Right ventricle myocardium superior (tissue), 1 donor: ENCODE measurements around the gene EEF1G. TPM values are rescaled to one million over a fixed set of nuclear protein-coding genes. Genes with fewer than 3 reads are reported as not detected.
A peak's percentile ranks its signal among the peaks of the same experiment; 100 is the strongest.
"Not testable (repeated sequence)": the region's sequence is repeated elsewhere in the genome, so short reads cannot be mapped to it uniquely, and the experiment has no call there.

Experiments used
- ATAC-seq: fragments of 200-7000 bp; cut with Tn5 transposase; one replicate; pipeline ENCODE4 v1.9.1; 2020; ENCODE audit warnings: mild to moderate bottlenecking; ENCODE audit not compliant: poor library complexity
- DNase-seq: peaks from one replicate; pipeline ENCODE4 v3.0.0-alpha.2; 2020
- intact Hi-C: fragments of 100-400 bp; cut with DNase I; formaldehyde crosslinking; loops from one replicate; pipeline ENCODE4 v1.11.2; 2022
- long read RNA-seq: library from polyadenylated mRNA; unstranded; transcript quantifications from one replicate; pipeline ENCODE4 v2.0.0, GENCODE V29; 2021
- total RNA-seq: library from RNA; stranded (reverse); fragmentation: NEBNext Ultra II Directional; extraction: Animal tissue kit (Norgen Biotek cat#: 25700); gene quantifications from one replicate; pipeline ENCODE4 v1.2.1, GENCODE V29; 2021
- donor health status: DM: no; HTN: yes; CAD: no; lungs with severe emphysema.

EEF1G gene, protein sequence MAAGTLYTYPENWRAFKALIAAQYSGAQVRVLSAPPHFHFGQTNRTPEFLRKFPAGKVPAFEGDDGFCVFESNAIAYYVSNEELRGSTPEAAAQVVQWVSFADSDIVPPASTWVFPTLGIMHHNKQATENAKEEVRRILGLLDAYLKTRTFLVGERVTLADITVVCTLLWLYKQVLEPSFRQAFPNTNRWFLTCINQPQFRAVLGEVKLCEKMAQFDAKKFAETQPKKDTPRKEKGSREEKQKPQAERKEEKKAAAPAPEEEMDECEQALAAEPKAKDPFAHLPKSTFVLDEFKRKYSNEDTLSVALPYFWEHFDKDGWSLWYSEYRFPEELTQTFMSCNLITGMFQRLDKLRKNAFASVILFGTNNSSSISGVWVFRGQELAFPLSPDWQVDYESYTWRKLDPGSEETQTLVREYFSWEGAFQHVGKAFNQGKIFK
- 794 TPM for total RNA-seq
- long read RNA-seq, transcript EEF1G-201 (10 exons, 1,523 nt) = major isoform, 1,706 of 1,748 reads
- long read RNA-seq, transcript EEF1G-203 (9 exons, 2,496 nt) = minor isoform, 26 of 1,748 reads
- long read RNA-seq, partial matches to known transcripts = 11 of 1,748 reads
- long read RNA-seq, other reads (novel, unspliced or antisense) = 5 of 1,748 reads

DNA sequence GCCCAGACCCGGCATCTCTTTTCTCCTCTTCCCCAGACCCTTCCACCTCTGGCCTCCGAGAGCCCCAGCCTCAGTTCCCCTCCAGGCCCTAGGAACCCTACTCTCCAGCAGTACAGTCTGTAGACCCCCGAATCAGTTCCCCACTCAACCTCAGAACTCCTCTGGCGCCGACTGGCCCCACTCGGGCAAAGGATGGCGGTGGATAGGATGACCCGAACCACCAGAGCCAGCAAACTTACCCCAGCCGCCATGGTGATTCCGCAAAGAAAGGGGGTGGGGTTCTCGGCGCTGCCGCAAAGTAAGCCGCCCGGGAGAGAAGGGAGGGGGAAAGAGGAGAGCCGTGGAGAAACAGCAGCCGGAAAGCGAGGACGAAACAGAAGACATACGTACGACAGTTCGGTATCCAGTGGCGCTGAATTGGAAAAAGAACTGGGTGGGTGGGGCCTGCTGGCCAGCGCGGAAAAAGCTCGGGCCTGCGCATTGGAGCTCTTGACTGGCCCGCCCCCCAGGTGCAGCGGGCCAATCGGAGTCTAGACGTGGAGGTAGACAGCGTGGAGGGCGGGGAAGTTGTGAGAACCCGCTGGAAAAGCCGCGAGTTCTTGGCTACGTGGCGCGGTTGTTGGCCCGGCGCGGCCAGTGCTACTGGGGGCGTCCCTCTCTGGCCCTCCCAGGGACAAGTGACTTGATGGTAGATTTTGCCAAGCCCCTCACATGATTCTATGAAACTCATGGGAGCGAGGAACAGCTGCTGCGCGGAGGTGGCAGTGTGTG is at the start of gene EEF1G:
Gene EEF1G (minus strand): TSS at position 300 of the 771 bp plus-strand sequence. CDS start 49 bp downstream, at position 251.
- peak; percentile 97 for ATAC-seq
- intact Hi-C loops = no loop called here

DNA sequence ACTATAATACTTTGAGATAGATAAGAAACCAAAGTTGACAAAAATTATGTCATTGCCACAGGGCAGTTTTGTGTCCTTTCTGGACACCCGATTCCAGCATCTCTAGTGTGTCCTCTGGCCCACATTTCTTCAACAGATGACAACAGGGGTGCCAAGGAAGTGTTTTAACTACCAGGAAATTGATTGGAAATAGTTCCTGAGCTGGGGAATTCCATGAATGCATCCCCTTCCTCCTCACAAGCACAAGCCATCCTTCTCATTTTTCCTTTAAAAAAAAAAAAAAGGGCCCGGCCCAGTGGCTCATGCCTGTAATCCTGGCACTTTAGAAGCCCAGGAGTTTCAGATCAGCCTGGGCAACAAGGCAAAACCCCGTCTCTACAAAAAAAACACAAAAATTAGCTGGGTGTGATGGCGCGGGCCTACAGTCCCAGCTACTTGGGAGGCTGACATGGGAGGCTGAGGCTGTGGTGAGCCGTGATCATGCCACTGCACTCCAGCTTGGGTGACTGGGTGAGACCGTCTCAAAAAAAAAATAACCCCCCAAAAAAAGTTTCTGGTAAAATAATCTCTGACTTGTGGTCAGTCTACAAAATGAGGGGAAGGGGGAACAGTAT is 48.9 kb upstream of the EEF1G start:
- ATAC-seq (no peak), DNase-seq (no peak)
- intact Hi-C loops = no loop called here

More for the DNA sequence above, at the start of gene EEF1G:
- DNase-seq = peak; percentile 98

DNA sequence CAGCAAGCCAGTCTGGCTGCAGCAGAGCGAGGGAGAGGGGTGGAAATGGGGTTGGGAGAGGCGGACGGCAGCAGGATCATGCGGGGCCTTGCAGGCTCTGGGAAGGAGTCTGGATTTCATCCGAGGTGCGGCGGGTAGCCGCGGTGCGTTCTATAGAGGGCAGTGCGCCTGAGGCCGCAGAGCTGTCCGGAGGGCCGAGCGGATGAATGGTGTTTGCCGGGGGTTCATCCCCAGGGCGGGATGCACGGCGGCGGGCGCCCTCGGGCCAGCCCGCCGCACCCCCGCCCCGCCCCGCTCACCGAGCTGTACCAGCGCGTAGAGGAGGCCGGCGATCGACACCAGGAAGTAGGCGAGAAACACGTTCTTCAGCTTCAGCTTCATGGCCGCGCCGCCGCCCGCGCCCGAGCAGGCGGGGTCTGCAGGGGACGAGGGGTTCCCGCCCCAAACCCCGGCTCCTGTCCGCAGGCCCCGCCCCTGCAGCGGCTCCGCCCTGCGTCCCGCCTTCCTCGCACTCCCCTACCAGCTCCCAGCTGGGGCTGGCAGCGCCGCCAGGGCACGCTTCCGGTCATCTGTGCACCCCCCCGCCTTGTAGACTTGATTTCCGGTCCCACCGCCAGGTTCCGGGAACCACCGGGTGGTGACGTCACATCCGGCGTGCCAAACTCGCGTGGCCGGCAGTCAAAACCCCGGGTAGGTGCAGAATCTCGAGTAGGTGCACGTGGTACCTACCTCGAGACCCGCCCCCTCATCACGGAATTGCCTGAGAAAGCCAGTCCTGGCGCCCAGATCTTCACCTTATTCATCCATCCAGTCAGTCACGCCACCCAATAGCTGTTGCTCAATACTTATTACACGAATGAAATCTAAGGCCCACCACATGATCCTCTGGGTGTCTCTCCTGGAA is 48.1 kb upstream of the EEF1G start, which contains the start of gene B3GAT3:
Gene B3GAT3 (minus strand): TSS at position 420 of the 904 bp plus-strand sequence. CDS start 39 bp downstream, at position 381.
- DNase-seq (peak; percentile 99), ATAC-seq (peak; percentile 99)
- intact Hi-C loops = no loop called here

DNA sequence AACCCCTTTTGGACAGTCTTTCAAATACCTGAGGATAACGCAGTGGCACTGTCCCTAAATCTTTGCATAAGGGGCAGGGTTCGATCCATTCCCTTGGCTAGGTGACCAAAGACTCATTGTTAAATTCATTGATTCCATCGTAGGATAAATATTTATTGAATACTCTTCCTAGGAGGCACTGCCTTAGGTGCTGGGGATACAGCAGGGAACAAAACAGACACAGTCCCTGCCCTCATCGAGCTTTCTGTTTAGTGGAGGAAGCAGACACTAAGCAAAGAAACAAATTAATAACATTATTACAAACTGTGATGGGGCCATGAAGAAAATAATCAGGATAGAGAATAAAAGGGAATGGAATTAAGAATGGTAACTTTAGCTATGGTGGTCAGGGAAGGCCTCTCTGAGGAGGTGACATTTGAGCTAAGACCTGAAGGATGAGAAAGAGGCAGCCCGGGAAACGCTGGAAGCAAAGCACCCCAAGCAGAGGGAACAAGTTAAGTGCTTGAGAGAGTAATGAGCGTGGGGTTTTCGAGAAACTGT is 47.4 kb upstream of the EEF1G start:
- no peak for DNase-seq
- no peak for ATAC-seq
- intact Hi-C loops = no loop called here

DNA sequence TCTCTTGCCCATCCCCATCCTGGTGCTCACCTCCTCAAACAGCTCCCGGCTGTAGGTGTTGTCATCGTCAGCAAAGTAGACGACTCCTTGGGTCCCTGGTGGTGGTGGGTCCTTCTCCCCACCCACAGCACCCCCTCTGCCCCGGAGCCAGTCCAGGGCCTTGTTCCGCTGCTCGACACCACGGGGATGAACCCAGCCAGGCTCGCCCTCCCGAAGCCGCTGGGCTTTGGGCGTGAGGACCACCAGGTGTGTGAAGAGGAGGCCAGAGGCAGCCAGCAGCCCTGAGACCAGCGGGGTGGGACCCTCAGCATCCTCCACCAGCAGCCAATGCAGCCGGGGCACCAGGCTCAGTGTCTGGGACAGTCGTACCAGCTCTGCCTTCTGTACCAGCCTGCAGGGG is 43.3 kb upstream of the EEF1G start:
- intact Hi-C loops, ATAC-seq, DNase-seq: not testable (repeated sequence)

DNA sequence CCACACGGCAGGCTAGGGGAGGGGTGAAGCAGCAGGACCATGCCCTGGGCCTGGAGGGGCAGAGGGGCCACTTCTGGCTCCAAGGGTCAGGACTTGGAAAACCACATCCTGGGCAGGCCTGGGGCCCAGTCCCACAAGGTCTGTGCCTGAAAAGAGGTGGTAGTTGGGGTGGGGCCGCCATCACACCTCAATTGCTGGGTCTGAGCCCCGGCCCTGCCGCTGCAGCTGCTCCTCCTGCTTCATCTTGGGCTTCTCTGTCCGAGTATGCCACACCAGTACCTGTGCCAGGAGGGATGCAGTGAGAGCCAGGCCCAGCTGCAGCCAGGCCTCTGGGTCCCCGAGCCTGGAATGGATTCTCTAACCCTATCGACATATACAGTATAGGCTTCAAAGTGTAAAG is 41.8 kb upstream of the EEF1G start:
- intact Hi-C loops = no loop called here
- DNase-seq (no peak), ATAC-seq (no peak)

DNA sequence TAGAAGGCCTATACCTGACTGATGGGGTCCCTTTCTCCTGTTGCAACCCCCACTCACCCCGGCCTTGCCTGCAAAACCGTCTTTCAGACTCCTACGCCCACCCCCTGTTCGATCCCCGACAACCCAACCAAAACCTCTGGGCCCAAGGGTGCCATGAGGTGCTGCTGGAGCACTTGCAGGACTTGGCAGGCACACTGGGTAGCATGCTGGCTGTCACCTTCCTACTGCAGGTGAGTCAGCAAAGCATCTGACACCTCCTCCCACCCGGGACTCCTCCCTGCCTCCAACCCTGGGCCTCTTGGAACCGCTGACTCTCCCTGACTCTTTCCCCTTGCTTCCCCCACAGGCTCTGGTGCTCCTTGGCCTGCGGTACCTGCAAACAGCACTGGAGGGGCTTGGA is 40.6 kb upstream of the EEF1G start:
- intact Hi-C loops = no loop called here
- no peak for DNase-seq
- no peak for ATAC-seq

DNA sequence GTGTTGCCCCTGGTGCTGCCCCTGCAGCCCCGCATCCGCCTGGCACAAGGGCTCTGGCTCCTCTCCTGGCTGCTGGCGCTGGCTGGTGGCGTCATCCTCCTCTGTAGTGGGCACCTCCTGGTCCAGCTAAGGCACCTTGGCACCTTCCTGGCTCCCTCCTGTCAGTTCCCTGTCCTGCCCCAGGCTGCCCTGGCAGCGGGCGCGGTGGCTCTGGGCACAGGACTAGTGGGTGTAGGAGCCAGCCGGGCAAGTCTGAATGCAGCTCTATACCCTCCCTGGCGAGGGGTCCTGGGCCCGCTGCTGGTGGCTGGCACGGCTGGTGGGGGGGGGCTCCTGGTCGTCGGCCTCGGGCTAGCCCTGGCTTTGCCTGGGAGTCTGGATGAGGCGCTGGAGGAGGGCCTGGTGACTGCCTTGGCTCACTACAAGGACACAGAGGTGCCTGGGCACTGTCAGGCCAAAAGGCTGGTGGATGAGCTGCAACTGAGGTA is 39.6 kb upstream of the EEF1G start:
- ATAC-seq (peak; percentile 0), DNase-seq (no peak)
- intact Hi-C loops = no loop called here

DNA sequence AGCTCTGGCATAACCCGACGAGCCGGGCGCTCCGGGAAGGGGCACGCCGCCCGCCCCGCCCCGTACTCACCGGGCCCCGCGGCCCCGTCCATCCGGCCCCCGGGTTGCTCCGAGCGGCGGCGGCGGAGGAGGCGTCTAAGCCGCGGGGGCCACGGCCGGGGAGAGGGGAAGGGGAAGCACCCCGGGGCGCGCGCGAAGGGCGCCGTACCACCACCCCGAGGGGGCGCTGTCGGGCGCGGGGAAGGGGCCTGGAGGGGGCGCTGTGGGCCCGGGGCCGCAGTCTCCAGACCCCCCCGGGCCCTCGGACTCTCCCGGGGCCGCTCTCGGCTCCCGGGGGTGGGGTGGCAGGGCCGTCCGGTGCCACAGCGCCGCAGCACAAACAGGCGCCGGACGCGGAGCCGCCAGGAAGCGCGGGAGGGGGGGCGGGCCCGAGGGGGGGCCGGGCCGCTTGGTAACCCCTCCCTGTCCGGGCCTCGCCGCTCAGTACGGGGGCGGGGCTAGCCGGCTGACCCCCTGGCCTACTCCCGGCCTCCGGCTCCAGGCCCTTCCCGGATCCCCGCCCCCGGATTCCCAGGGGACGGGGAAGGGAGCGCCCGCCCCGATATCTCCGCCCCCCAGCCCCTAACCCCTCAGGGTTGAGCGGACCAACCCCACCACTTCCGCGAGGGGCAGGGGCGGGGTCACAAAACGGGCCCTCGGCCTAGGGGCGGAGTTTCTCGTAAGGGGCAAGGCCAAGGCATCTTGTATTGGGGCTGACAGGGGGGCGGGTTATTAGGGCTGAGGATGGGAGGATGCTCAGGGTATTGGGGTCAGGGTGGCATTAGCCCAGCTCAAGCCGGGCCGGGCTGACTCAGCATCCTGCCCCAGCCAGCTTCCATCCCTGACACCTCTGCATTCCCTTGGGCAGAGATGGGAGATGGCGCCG is 38.9 kb upstream of the EEF1G start, which contains the start of the genes EML3 and ROM1:
Gene EML3 (minus strand): TSS at position 410 of the 925 bp plus-strand sequence. CDS start 318 bp downstream, at position 92.
Gene ROM1 (plus strand): TSS at position 892 of the 925 bp plus-strand sequence. CDS start 25 bp downstream, at position 917.
- peak; percentile 93 for DNase-seq
- peak; percentile 92 for ATAC-seq
- intact Hi-C loops = no loop called here

DNA sequence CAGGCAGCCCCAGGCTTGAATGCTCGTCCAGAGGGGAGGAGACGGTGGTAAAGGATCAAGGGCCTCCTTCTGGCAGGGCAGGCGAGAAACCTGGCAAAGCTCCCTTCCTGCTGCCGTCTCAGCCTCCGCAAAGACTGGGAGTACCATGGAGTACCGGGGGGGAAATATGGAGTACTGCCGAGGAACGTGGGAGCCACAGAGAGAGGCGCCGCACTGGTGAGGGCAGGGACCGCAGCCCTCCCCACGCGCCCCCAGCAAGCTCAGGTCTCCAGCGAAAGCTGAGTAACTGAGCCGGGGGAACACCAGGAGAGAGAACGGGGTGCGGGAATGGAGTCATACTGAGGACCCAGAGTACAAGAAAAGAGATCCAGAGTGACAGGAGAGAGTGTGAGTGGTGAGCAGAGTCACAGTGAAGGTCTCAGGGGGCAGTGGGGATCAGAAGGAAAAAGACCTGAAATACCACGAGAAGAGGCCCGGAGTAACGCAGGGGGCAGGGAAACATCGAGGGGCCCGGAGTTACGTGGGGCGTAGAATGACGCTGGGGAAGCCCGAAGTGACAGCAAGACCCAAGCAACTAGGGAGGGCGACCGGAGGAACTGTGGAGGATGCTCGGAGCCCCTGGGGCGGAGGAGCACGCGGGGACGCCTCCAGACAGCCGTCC is 38.1 kb upstream of the EEF1G start:
- peak; percentile 73 for DNase-seq
- ATAC-seq = peak; percentile 5
- intact Hi-C loops = no loop called here

DNA sequence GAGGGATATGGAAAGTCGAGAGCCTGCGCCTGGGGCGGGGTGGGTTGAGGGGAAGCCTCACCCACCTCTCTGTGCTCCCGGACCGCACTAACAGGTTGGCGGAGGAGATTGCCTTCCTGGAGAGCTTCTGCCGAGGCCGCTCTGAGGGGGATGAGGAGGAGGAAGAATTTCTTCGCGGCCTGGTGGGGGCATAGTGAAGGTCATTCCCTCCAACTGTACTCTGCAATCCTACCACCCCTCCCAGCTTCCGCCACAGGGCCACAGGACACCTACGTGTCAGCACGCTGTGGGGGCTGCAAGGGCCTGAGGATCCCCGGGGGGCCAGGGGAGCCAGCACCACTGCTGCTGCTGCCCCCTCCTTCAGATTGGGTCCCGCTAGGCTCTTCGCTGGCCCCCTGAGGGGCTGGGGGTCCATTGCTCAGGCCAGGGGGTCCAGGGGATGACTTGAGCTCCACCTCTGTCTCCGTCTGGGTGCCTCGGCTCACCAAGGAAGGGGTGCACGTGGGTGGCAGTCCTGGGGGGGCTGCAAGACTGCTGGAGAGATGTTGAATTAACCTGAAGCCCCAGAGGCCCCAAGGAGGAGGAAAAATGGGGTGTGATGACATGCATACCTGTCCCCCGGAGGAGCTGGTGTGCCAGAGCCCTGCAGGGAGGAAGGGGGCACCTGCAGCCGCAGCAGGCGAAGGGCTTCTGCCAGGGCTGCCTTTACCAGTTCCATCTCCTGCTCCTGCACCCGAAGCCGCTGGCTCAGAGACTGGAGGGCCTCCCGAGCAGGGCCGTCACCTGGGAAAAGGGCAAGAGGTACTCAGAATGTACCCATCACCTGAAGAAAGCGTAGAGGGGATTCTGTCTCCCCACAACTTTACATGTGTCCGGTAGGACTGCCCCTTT is 37.4 kb upstream of the EEF1G start:
- DNase-seq = no peak
- intact Hi-C loops = no loop called here
- no peak for ATAC-seq

DNA sequence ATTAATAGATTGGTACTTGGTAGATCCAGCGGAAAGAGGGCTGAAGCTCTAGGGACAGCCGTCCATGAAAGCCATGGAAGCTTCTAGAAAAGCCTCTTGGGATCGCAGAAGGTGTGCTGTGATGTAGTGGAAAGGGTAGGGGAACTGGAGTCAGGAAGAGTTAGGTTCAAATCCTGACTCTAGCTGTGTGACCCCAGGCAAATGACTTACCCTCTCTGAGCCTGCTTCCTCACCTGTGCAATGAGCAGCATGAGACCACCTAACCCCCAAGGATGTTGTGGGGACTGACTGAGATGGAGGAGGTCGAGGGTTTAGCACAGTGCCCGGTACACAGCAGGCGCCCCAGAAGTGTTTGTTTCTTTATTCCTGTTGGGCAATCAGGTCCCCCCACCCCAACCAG is 36.7 kb upstream of the EEF1G start:
- intact Hi-C loops = no loop called here
- DNase-seq (no peak), ATAC-seq (no peak)

DNA sequence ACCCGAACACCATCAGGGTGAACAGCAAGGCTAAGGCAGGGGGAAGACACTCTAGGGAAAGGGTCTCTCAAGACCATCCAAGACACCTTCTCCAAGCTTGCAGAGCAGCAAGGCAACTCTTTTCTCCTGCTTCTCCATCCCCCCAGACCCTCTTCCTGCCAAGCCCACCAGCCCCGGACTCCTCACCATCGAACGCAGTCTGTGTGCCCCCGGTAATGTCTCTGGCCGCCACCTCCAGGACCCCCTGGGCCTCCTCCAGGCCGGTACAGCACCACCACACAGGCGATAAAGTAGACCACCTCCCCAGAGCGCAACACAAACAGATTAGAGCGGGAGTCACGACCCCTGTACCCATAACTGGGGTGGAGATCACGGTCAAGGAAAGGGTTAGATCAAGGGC is 35.1 kb upstream of the EEF1G start:
- intact Hi-C loops = no loop called here
- ATAC-seq = no peak

DNA sequence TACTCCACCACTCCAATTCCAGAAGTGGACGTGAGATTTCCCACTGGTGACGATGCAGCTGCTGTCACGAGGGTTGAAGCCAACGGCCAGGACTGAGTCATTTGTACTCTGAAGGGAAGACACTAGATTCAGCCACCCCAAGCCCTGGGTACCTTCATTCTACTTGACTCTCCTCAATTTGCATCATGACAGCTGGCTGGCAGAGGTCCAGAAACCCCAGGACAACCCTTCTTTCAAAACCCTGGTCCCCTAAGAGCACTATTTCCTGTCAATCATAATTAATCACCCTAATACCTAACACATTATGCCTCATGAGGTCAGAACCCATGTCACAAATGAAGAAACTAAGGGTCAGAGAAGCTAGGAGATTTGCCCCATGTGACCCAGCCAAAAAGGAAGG is 34.0 kb upstream of the EEF1G start:
- ATAC-seq (no peak), DNase-seq (peak; percentile 27)
- intact Hi-C loops = no loop called here

More for the DNA sequence above, 35.1 kb upstream of the EEF1G start:
- DNase-seq = no peak

DNA sequence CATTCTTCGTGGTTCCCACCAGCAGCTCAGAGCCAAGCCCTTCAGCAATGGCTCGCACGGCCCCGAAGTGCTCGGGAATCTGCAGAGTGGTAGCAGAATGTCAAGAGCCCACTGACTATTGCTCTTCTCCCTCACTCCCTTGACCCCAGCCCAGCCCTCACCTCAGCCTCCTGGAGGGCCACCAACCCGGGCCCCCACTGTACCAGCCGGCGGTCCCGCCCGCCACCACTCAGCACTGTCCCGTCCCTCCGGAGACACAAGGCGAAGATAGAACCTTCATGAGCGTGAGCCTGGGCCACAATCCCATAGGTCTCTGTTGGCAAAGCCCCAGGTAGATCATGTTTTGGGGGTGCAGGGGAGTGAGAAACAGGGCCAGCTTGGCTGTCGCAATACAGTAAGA is 32.2 kb upstream of the EEF1G start:
- ATAC-seq (no peak), DNase-seq (peak; percentile 26)
- intact Hi-C loops = no loop called here
